HG02588 (cell line): ENCODE data around the gene APOL6.

Source experiments
- ATAC-seq: cut with Tn5 transposase; IDR thresholded peaks from one replicate; pipeline ENCODE4 v1.9.1; 2021; ENCODE audit warnings: mild to moderate bottlenecking, moderate library complexity; ENCODE audit not compliant: unreplicated experiment

The APOL6 gene

GRCh38 chr22:35648066-35649025, at the start of gene APOL6:
Gene APOL6 (plus strand): TSS chr22:35648446. CDS start chr22:35656426, 7,980 bp downstream.
- no peak for ATAC-seq

GRCh38 chr22:35599364-35599763, 48.9 kb upstream of the APOL6 start:
- ATAC-seq = no peak

GRCh38 chr22:35600476-35600875, 47.8 kb upstream of the APOL6 start:
- no peak for ATAC-seq

GRCh38 chr22:35601013-35601580, 47.1 kb upstream of the APOL6 start:
- ATAC-seq = no peak

- no peak for ATAC-seq
Observed at GRCh38 chr22:35601743-35602615, 46.3 kb upstream of the APOL6 start.

- no peak for ATAC-seq
Observed at GRCh38 chr22:35604621-35605368, 43.5 kb upstream of the APOL6 start.

- ATAC-seq = no peak
Observed at GRCh38 chr22:35605369-35605680, 42.9 kb upstream of the APOL6 start.

- no peak for ATAC-seq
Observed at GRCh38 chr22:35605851-35606481, 42.3 kb upstream of the APOL6 start.

- ATAC-seq = no peak
Observed at GRCh38 chr22:35606916-35607315, 41.3 kb upstream of the APOL6 start.

- no peak for ATAC-seq
Observed at GRCh38 chr22:35608088-35608487, 40.2 kb upstream of the APOL6 start.

- no peak for ATAC-seq
Observed at GRCh38 chr22:35609261-35609660, 39.0 kb upstream of the APOL6 start.

GRCh38 chr22:35609761-35610160, 38.5 kb upstream of the APOL6 start:
- ATAC-seq = no peak

GRCh38 chr22:35610741-35611140, 37.5 kb upstream of the APOL6 start:
- ATAC-seq = no peak

- ATAC-seq = no peak
Observed at GRCh38 chr22:35611200-35611890, 36.9 kb upstream of the APOL6 start.

- ATAC-seq = no peak
Observed at GRCh38 chr22:35611891-35612576, 36.2 kb upstream of the APOL6 start.

GRCh38 chr22:35612903-35613302, 35.3 kb upstream of the APOL6 start:
- ATAC-seq = no peak

- ATAC-seq = no peak
Observed at GRCh38 chr22:35614404-35614803, 33.8 kb upstream of the APOL6 start.

GRCh38 chr22:35615156-35615555, 33.1 kb upstream of the APOL6 start:
- no peak for ATAC-seq

GRCh38 chr22:35616043-35616442, 32.2 kb upstream of the APOL6 start:
- no peak for ATAC-seq
